Activated CD8-positive, alpha-beta memory T cell treated with anti-CD3 and anti-CD28 coated beads, Interleukin-2, amount 50 U/mL, for 1 hour (primary cell): ENCODE results near the gene KLHL29.

ENCODE experiments used
- DNase-seq: peaks from one replicate; pipeline ENCODE4 v3.0.0-alpha.2; 2020; ENCODE audit errors: extremely low read depth

Gene KLHL29

GRCh38 chr2:23695214-23695889, 310.4 kb downstream of the KLHL29 start:
- no peak for DNase-seq

GRCh38 chr2:23695890-23696751, 311.1 kb downstream of the KLHL29 start:
- no peak for DNase-seq

GRCh38 chr2:23696752-23697045, 311.7 kb downstream of the KLHL29 start:
- DNase-seq, result no peak

- no peak for DNase-seq
These were observed 312.5 kb downstream of the KLHL29 start for GRCh38 chr2:23697256-23698075.

- DNase-seq, result no peak
These were observed 313.2 kb downstream of the KLHL29 start for GRCh38 chr2:23698116-23698693.

GRCh38 chr2:23698721-23699579, 314.0 kb downstream of the KLHL29 start:
- no peak for DNase-seq

GRCh38 chr2:23699580-23699925, 314.6 kb downstream of the KLHL29 start:
- no peak for DNase-seq

GRCh38 chr2:23700627-23701026, 315.6 kb downstream of the KLHL29 start:
- no peak for DNase-seq

GRCh38 chr2:23703037-23703582, 318.1 kb downstream of the KLHL29 start:
- no peak for DNase-seq

GRCh38 chr2:23703583-23704385, 318.8 kb downstream of the KLHL29 start:
- DNase-seq, result no peak

GRCh38 chr2:23705771-23706612, 321.0 kb downstream of the KLHL29 start:
- DNase-seq, result no peak

GRCh38 chr2:23706613-23707078, 321.7 kb downstream of the KLHL29 start:
- no peak for DNase-seq

- no peak for DNase-seq
These were observed 322.1 kb downstream of the KLHL29 start for GRCh38 chr2:23707096-23707495.

- DNase-seq, result no peak
These were observed 323.8 kb downstream of the KLHL29 start for GRCh38 chr2:23708771-23709170.

- no peak for DNase-seq
These were observed 324.3 kb downstream of the KLHL29 start for GRCh38 chr2:23709311-23709710.

- no peak for DNase-seq
These were observed 327.2 kb downstream of the KLHL29 start for GRCh38 chr2:23711979-23712755.

- DNase-seq, result no peak
These were observed 327.8 kb downstream of the KLHL29 start for GRCh38 chr2:23712756-23713151.

GRCh38 chr2:23713351-23713750, 328.4 kb downstream of the KLHL29 start:
- no peak for DNase-seq
